ENCODE results near the gene GRAMD1A.

DNA sequence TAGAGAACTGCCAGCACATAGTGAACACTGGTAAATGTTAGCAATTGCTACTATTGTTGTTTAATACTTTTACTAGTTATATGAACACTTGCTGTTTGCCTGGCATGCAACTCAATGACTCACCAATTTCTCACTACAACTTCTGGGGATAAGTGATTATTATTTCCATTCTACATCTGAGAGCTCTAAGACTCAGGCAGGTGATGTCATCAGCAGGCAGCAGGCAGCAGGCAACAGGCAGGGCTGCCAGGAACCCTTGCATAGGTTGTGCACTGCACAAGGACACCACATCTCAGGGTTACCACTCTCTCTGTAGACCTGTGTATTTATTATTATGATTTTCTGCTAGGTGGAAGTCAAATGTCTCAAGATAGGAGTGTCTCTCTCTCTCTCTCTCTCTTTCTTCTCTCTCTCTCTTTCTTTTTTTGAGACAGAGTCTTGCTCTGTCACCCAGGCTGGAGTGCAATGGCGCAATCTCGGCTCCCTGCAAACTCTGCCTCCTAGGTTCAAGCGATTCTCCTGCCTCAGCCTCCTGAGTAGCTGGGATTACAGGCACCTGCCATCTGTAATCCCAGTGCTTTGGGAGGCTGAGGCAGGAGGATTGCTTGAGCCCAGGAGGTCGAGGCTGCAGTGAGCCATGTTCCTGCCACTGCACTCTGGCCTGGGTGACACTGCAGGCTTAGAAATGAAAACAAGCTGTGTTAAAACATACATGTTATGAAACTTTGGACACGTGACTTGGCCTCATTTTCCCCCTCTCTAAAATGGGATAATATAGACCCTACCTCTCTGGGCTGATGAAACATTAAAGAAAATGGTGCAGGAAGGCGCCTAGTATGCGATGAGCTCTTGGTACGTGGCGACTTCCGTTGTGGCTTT is 64.1 kb downstream of the GRAMD1A start:
- TF ChIP-seq SP4 (IDR thresholded peaks at IDR 0.05; ENCODE audit: low read length) (no peak), JUN (IDR thresholded peaks at IDR 0.05; ENCODE audit: low read depth, low read length) (no peak), ZNF274 (IDR thresholded peaks at IDR 0.05; ENCODE audit: borderline replicate concordance, extremely low read depth, low read length) (no peak), EP300 (IDR thresholded peaks at IDR 0.05; ENCODE audit: borderline replicate concordance in 1 of 2, low read depth in 2 of 2, low read length in 2 of 2) (no peak), POLR2AphosphoS5 (IDR thresholded peaks at IDR 0.05; ENCODE audit: low read depth, low read length) (no peak), MAFK (IDR thresholded peaks at IDR 0.05; ENCODE audit: low read depth, low read length) (no peak), EZH2 (IDR thresholded peaks at IDR 0.05; ENCODE audit: low read depth, low read length, severe bottlenecking) (no peak), POLR2A (IDR thresholded peaks at IDR 0.05; ENCODE audit: control extremely low read depth in 1 of 2, low read depth in 2 of 2, low read length in 2 of 2) (no peak)
- TF ChIP-seq, protein P1, sequence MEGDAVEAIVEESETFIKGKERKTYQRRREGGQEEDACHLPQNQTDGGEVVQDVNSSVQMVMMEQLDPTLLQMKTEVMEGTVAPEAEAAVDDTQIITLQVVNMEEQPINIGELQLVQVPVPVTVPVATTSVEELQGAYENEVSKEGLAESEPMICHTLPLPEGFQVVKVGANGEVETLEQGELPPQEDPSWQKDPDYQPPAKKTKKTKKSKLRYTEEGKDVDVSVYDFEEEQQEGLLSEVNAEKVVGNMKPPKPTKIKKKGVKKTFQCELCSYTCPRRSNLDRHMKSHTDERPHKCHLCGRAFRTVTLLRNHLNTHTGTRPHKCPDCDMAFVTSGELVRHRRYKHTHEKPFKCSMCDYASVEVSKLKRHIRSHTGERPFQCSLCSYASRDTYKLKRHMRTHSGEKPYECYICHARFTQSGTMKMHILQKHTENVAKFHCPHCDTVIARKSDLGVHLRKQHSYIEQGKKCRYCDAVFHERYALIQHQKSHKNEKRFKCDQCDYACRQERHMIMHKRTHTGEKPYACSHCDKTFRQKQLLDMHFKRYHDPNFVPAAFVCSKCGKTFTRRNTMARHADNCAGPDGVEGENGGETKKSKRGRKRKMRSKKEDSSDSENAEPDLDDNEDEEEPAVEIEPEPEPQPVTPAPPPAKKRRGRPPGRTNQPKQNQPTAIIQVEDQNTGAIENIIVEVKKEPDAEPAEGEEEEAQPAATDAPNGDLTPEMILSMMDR (IDR thresholded peaks at IDR 0.05; ENCODE audit: control extremely low read depth in 1 of 3, insufficient read depth in 1 of 3, low read depth in 1 of 3, low read length in 3 of 3): no peak

All from H1 (cell line).